Neural cell (in vitro differentiated cells): ENCODE data around the gene HSD17B2. TPM values are rescaled to one million over a fixed set of nuclear protein-coding genes. Genes with fewer than 3 reads are reported as not detected.
"Not testable (repeated sequence)": the region's sequence is repeated elsewhere in the genome, so short reads cannot be mapped to it uniquely, and the experiment has no call there.

Source experiments
- H2AFZ ChIP-seq: fragments of 200-600, 300-800 bp; sonication (generic), shearing (Covaris generic); 2 replicates; pipeline ENCODE4 v1.6.0; 2014; ENCODE audit warnings: low read depth, mild to moderate bottlenecking, antibody characterized with exemption, low read length, moderate library complexity
- H3F3A ChIP-seq: fragments of 200-600 bp; shearing (Covaris generic); 2 replicates; pipeline ENCODE4 v1.6.1; 2016; ENCODE audit warnings: mild to moderate bottlenecking, moderate library complexity, mixed read lengths, antibody characterized with exemption, low read length; ENCODE audit not compliant: insufficient read depth, poor library complexity, severe bottlenecking
- H3K27ac ChIP-seq: fragments of 200-600, 300-800 bp; sonication (generic), shearing (Covaris generic); 2 replicates; pipeline ENCODE4 v1.5.1; 2014; ENCODE audit warnings: mild to moderate bottlenecking, low read length, moderate library complexity
- H3K27me3 ChIP-seq: fragments of 300-800, 200-600 bp; sonication (generic), shearing (Covaris generic); 2 replicates; pipeline ENCODE4 v1.6.0; 2014; ENCODE audit warnings: mild to moderate bottlenecking, low read depth, low read length, moderate library complexity; ENCODE audit not compliant: insufficient read depth
- H3K36me3 ChIP-seq: fragments of 300-800, 200-600 bp; sonication (generic), shearing (Covaris generic); 2 replicates; pipeline ENCODE4 v1.5.1; 2014; ENCODE audit warnings: mild to moderate bottlenecking, antibody characterized with exemption, low read length, moderate library complexity; ENCODE audit not compliant: insufficient read depth
- H3K4me2 ChIP-seq: fragments of 300-800, 200-600 bp; sonication (generic), shearing (Covaris generic); 2 replicates; pipeline ENCODE4 v1.6.0; 2014; ENCODE audit warnings: mild to moderate bottlenecking, low read length
- H3K4me3 ChIP-seq: fragments of 300-800, 200-600 bp; sonication (generic), shearing (Covaris generic); 2 replicates; pipeline ENCODE4 v1.5.1; 2014; ENCODE audit warnings: mild to moderate bottlenecking, low read length, moderate library complexity
- H3K79me2 ChIP-seq: fragments of 200-600 bp; shearing (Covaris generic); replicated peaks from 2 replicates; pipeline ENCODE4 v1.6.0; 2014; ENCODE audit warnings: mild to moderate bottlenecking, low read length, moderate library complexity; ENCODE audit not compliant: insufficient read depth
- H3K9ac ChIP-seq: fragments of 300-800, 200-600 bp; sonication (generic), shearing (Covaris generic); 2 replicates; pipeline ENCODE4 v1.6.1; 2016; ENCODE audit warnings: mild to moderate bottlenecking, low read length, mixed read lengths
- H3K9me2 ChIP-seq: fragments of 200-600 bp; shearing (Covaris generic); 2 replicates; pipeline ENCODE4 v1.6.1; 2016; ENCODE audit warnings: mild to moderate bottlenecking, low read length, mixed read lengths; ENCODE audit not compliant: insufficient read depth
- H3K9me3 ChIP-seq: fragments of 200-600, 300-800 bp; sonication (generic), shearing (Covaris generic); 2 replicates; pipeline ENCODE4 v1.6.1; 2016; ENCODE audit warnings: mild to moderate bottlenecking, mixed run types, low read length, moderate library complexity, mixed read lengths
- H4K20me1 ChIP-seq: fragments of 200-600 bp; shearing (Covaris generic); 2 replicates; pipeline ENCODE4 v1.6.1; 2016; ENCODE audit warnings: mild to moderate bottlenecking, mixed run types; ENCODE audit not compliant: insufficient read depth
- EP300 ChIP-seq: fragments of 450-650 bp; conservative IDR thresholded peaks from 2 replicates; pipeline ENCODE4 v1.6.1; 2014; ENCODE audit warnings: antibody characterized with exemption, mild to moderate bottlenecking, moderate library complexity; ENCODE audit not compliant: poor library complexity, severe bottlenecking
- EZH2 ChIP-seq: fragments of 200-600, 300-800 bp; shearing (Covaris generic), sonication (generic); IDR thresholded peaks from 2 replicates; pipeline ENCODE4 v1.6.1; 2014; ENCODE audit warnings: antibody characterized with exemption, low read length, borderline replicate concordance, mild to moderate bottlenecking; ENCODE audit not compliant: insufficient read depth, poor library complexity, severe bottlenecking
- MXI1 ChIP-seq: fragments of 450-650 bp; conservative IDR thresholded peaks from 2 replicates; pipeline ENCODE4 v1.6.1; 2014; ENCODE audit warnings: antibody characterized with exemption, mild to moderate bottlenecking; ENCODE audit not compliant: poor library complexity, severe bottlenecking
- POLR2AphosphoS5 ChIP-seq: IDR thresholded peaks from 2 replicates; pipeline ENCODE4 v1.6.1; 2012
- RAD21 ChIP-seq: fragments of 450-650 bp; conservative IDR thresholded peaks from 2 replicates; pipeline ENCODE4 v1.6.1; 2014; ENCODE audit warnings: antibody characterized with exemption, mild to moderate bottlenecking, moderate library complexity
- SMC3 ChIP-seq: fragments of 450-650 bp; conservative IDR thresholded peaks from 2 replicates; pipeline ENCODE4 v1.6.1; 2014; ENCODE audit warnings: antibody characterized with exemption, mild to moderate bottlenecking, moderate library complexity; ENCODE audit not compliant: poor library complexity
- TAF1 ChIP-seq: IDR thresholded peaks from 2 replicates; pipeline ENCODE4 v1.6.1; 2012; ENCODE audit warnings: low read depth
- polyA plus RNA-seq: library from polyadenylated mRNA; depleted of rRNA; stranded (reverse); fragments of >200 nt; gene quantifications from 2 replicates; pipeline ENCODE4 v1.2.3, GENCODE V29; 2014
- TF ChIP-seq, protein P1 (sequence below): fragments of 450-650 bp; IDR thresholded peaks from 2 replicates; pipeline ENCODE4 v1.5.1; 2014; ENCODE audit warnings: antibody characterized with exemption, mild to moderate bottlenecking, moderate library complexity; ENCODE audit not compliant: poor library complexity, severe bottlenecking
- TF ChIP-seq, protein P2 (sequence below): IDR thresholded peaks from 2 replicates; pipeline ENCODE4 v1.6.1; 2012; ENCODE audit warnings: borderline replicate concordance

HSD17B2 gene
- polyA plus RNA-seq, 1 donor from 2014 or later: not detected

DNA sequence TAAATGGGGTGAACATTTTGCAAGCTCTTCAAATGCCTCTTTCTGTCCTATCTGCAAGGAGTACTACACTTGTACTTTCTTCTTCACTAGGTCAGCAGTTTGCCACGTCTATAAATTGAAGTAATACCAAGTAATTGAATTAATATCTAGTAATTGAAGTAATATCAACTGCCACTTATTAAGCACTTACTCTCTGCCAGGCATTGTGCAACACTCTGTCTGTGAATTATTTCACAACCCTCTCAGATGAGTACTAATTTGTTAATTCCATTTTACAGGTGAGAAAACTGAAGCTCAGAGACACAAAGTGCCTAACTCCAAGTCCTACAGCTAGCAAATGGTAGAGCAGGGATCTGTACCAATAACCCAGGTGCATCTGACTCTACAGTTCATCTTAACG is 27.9 kb upstream of the HSD17B2 start:
- Histone ChIP-seq H3K9me3 (no peaks in the 10 kb centered on the region), H2AFZ (no peak overlapping the region), H3K9ac (no peak overlapping the region), H4K20me1 (no peaks in the 10 kb centered on the region), H3K4me2 (no peak overlapping the region), H3K36me3 (no peaks in the 10 kb centered on the region), H3F3A (no peaks in the 10 kb centered on the region), H3K27ac (no peak overlapping the region), H3K79me2 (no peaks in the 10 kb centered on the region), H3K4me3 (no peak overlapping the region), H3K27me3 (no peaks in the 10 kb centered on the region), H3K9me2 (no peaks in the 10 kb centered on the region)
- no peak for TF ChIP-seq POLR2AphosphoS5
- no peak for TF ChIP-seq EZH2
- TF ChIP-seq, protein P1, sequence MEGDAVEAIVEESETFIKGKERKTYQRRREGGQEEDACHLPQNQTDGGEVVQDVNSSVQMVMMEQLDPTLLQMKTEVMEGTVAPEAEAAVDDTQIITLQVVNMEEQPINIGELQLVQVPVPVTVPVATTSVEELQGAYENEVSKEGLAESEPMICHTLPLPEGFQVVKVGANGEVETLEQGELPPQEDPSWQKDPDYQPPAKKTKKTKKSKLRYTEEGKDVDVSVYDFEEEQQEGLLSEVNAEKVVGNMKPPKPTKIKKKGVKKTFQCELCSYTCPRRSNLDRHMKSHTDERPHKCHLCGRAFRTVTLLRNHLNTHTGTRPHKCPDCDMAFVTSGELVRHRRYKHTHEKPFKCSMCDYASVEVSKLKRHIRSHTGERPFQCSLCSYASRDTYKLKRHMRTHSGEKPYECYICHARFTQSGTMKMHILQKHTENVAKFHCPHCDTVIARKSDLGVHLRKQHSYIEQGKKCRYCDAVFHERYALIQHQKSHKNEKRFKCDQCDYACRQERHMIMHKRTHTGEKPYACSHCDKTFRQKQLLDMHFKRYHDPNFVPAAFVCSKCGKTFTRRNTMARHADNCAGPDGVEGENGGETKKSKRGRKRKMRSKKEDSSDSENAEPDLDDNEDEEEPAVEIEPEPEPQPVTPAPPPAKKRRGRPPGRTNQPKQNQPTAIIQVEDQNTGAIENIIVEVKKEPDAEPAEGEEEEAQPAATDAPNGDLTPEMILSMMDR: no peak
- TF ChIP-seq TAF1: no peak
- TF ChIP-seq RAD21: no peak
- TF ChIP-seq MXI1: no peak
- TF ChIP-seq, protein P2, sequence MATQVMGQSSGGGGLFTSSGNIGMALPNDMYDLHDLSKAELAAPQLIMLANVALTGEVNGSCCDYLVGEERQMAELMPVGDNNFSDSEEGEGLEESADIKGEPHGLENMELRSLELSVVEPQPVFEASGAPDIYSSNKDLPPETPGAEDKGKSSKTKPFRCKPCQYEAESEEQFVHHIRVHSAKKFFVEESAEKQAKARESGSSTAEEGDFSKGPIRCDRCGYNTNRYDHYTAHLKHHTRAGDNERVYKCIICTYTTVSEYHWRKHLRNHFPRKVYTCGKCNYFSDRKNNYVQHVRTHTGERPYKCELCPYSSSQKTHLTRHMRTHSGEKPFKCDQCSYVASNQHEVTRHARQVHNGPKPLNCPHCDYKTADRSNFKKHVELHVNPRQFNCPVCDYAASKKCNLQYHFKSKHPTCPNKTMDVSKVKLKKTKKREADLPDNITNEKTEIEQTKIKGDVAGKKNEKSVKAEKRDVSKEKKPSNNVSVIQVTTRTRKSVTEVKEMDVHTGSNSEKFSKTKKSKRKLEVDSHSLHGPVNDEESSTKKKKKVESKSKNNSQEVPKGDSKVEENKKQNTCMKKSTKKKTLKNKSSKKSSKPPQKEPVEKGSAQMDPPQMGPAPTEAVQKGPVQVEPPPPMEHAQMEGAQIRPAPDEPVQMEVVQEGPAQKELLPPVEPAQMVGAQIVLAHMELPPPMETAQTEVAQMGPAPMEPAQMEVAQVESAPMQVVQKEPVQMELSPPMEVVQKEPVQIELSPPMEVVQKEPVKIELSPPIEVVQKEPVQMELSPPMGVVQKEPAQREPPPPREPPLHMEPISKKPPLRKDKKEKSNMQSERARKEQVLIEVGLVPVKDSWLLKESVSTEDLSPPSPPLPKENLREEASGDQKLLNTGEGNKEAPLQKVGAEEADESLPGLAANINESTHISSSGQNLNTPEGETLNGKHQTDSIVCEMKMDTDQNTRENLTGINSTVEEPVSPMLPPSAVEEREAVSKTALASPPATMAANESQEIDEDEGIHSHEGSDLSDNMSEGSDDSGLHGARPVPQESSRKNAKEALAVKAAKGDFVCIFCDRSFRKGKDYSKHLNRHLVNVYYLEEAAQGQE: no peak
- TF ChIP-seq EP300: no peak
- TF ChIP-seq SMC3: no peak

DNA sequence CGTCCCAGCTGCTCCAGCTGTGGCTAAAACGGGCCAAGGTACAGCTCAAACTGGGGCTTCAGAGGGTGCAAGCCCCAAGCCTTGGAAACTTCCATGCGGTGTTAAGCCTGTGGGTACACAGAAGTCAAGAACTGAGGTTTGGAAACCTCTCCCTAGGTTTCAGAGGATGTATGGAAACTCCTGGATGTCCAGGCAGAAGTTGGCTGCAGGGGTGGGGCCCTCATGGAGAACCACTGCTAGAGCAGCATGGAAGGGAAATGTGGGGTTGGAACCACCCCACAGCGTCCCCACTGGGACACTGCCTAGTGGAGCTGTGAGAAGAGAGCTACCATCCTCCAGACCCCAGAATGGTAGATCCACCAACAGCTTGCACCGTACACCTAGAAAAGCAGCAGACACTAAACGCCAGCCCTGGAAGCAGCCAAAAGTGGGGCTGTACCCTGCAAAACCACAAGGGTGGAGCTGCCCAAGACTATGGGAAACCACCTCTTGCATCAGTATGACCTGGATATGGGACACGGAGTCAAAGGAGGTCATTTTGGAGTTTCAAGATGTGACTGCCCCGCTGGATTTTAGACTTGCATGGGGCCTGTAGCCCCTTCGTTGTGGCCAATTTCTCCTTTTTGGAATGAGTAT is 26.0 kb upstream of the HSD17B2 start:
- TF ChIP-seq SMC3: no peak
- no peaks in the 10 kb centered on the region for H3K79me2 ChIP-seq
- H3K9me3 ChIP-seq: no peaks in the 10 kb centered on the region
- no peaks in the 10 kb centered on the region for H3K27me3 ChIP-seq
- H3K9ac ChIP-seq: no peak overlapping the region
- no peak overlapping the region for H3K27ac ChIP-seq
- no peaks in the 10 kb centered on the region for H3K36me3 ChIP-seq
- no peaks in the 10 kb centered on the region for H3K9me2 ChIP-seq
- no peaks in the 10 kb centered on the region for H4K20me1 ChIP-seq
- no peak overlapping the region for H3K4me3 ChIP-seq
- no peaks in the 10 kb centered on the region for H3F3A ChIP-seq
- H3K4me2 ChIP-seq: no peak overlapping the region
- no peak overlapping the region for H2AFZ ChIP-seq

DNA sequence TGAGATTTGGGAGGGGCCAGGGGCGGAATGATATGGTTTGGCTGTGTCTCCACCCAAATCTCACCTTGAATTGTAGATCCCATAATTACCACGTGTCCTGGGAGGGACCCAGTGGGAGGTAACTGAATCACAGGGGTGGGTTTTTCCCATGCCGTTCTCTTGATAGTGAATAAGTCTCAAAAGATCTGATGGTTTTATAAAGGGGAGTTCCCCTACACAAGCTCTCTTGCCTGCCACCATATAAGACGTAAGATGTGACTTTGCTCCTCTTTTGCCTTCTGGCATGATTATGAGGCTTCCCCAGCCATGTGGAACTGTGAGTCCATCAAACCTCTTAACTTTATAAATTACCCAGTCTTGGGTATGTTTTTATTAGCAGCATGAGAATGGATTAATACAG is 25.3 kb upstream of the HSD17B2 start:
- H3K9me2 ChIP-seq, H3K4me2 ChIP-seq, H3K36me3 ChIP-seq, H3K79me2 ChIP-seq, H3F3A ChIP-seq, H3K9ac ChIP-seq, H3K27ac ChIP-seq, H3K27me3 ChIP-seq, H3K4me3 ChIP-seq, H3K9me3 ChIP-seq, H4K20me1 ChIP-seq, H2AFZ ChIP-seq: not testable (repeated sequence)
